Measurements from ENCODE around the gene TRIM16.
"Not testable (repeated sequence)": the region's sequence is repeated elsewhere in the genome, so short reads cannot be mapped to it uniquely, and the experiment has no call there.

Gene TRIM16

GRCh38 chr17:15658296-15658695, 25.8 kb downstream of the TRIM16 start:
- Histone ChIP-seq H3K4me1 (ENCODE audit: insufficient read depth, low read length, severe bottlenecking) (no peaks in the 10 kb centered on the region), H3K79me2 (ENCODE audit: insufficient read depth, low read length) (no peaks in the 10 kb centered on the region), H4K20me1 (ENCODE audit: insufficient read depth, low read length) (no peaks in the 10 kb centered on the region), H3K4me3 (ENCODE audit: low read depth, low read length, poor library complexity, severe bottlenecking) (no peak overlapping the region), H3K27ac (ENCODE audit: low read depth, low read length, poor library complexity, severe bottlenecking) (no peak overlapping the region), H3K9me2 (ENCODE audit: low read depth, low read length) (no peaks in the 10 kb centered on the region), H3F3A (ENCODE audit: insufficient read depth, low read length) (no peaks in the 10 kb centered on the region), H3K9ac (ENCODE audit: low read length) (no peak overlapping the region), H3K4me2 (ENCODE audit: low read length) (no peak overlapping the region), H3K36me3 (ENCODE audit: insufficient read depth, low read length) (peaks cover 15% of the 10 kb centered on the region; the same call in 1 of the 2 replicates), H3K27me3 (ENCODE audit: insufficient read depth, low read length) (no peaks in the 10 kb centered on the region), H2AFZ (ENCODE audit: low read length) (no peak overlapping the region), H3K9me3 (ENCODE audit: low read length) (no peaks in the 10 kb centered on the region)
- no peak for TF ChIP-seq CTCF (IDR thresholded peaks at IDR 0.05; ENCODE audit: low read length)
- TF ChIP-seq EZH2 (IDR thresholded peaks at IDR 0.05; ENCODE audit: borderline replicate concordance, low read length): no peak

DNA sequence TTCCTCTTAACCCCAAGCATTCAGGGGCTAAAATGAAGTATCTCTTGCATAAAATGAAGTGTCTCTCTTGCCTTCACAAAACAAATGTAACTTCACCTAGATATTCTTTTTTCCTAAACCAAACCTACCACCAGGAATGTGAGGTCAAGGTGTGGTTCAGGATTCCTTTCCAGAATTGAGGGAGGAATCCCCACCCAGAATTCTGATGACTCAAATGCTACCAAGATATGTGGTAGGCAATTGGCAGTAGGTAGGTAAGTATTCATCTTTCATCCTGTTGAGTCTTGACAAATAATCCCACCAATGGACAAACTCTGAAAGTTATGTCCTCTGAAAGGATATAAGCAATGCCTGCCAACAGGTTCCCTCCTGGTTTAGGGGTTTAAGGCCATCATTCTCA, 26.2 kb downstream of the TRIM16 start:
- TF ChIP-seq EZH2 (IDR thresholded peaks at IDR 0.05; ENCODE audit: borderline replicate concordance, low read length): no peak
- TF ChIP-seq CTCF (IDR thresholded peaks at IDR 0.05; ENCODE audit: low read length): no peak
- Histone ChIP-seq H3K9me3 (ENCODE audit: low read length) (no peaks in the 10 kb centered on the region), H3F3A (ENCODE audit: insufficient read depth, low read length) (no peaks in the 10 kb centered on the region), H3K27me3 (ENCODE audit: insufficient read depth, low read length) (no peaks in the 10 kb centered on the region), H3K9me2 (ENCODE audit: low read depth, low read length) (no peaks in the 10 kb centered on the region), H3K79me2 (ENCODE audit: insufficient read depth, low read length) (no peaks in the 10 kb centered on the region), H4K20me1 (ENCODE audit: insufficient read depth, low read length) (no peaks in the 10 kb centered on the region), H3K4me2 (ENCODE audit: low read length) (no peak overlapping the region), H3K4me1 (ENCODE audit: insufficient read depth, low read length, severe bottlenecking) (no peaks in the 10 kb centered on the region), H2AFZ (ENCODE audit: low read length) (no peak overlapping the region), H3K4me3 (ENCODE audit: low read depth, low read length, poor library complexity, severe bottlenecking) (no peak overlapping the region), H3K36me3 (ENCODE audit: insufficient read depth, low read length) (peaks cover 15% of the 10 kb centered on the region; the same call in 1 of the 2 replicates), H3K27ac (ENCODE audit: low read depth, low read length, poor library complexity, severe bottlenecking) (no peak overlapping the region), H3K9ac (ENCODE audit: low read length) (no peak overlapping the region)

DNA sequence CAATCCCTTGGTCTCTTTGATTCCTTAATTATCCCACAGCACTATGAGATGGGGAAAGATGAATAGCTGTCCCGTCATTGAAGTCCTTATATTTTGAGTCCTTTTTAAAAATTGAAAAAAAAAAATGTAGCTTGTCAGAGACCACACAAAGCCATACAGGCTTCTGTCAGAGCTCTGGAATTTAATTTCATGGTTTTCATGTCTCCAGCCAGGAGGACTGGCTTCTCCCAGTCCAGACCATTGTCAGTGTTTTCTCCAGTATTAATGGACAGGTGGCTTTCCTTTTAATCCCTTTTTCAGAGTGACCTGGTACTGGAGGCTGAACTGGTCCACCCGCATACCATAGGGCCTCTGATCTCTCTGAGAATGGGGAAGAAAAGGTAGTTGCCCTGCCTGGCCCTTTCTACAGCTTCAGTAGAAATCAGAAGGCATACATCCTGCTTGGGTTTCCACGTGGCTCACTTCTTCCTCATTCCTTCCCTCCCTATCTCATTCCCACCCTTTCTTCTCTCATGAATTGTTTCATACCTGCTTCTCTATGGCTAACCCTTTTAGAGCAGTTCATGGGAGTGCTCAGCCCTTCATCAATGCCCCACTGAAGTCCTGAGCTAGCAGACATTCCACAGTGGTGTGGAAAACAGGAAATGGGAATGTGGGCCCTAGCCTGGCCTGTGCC, 29.1 kb downstream of the TRIM16 start:
- Histone ChIP-seq H3K79me2 (ENCODE audit: insufficient read depth, low read length) (no peaks in the 10 kb centered on the region), H3K27ac (ENCODE audit: low read depth, low read length, poor library complexity, severe bottlenecking) (no peak overlapping the region), H3K4me3 (ENCODE audit: low read depth, low read length, poor library complexity, severe bottlenecking) (no peak overlapping the region), H3K9me3 (ENCODE audit: low read length) (no peaks in the 10 kb centered on the region), H3K27me3 (ENCODE audit: insufficient read depth, low read length) (no peaks in the 10 kb centered on the region), H3K9me2 (ENCODE audit: low read depth, low read length) (no peaks in the 10 kb centered on the region), H3K4me1 (ENCODE audit: insufficient read depth, low read length, severe bottlenecking) (no peaks in the 10 kb centered on the region), H3K9ac (ENCODE audit: low read length) (no peak overlapping the region), H2AFZ (ENCODE audit: low read length) (no peak overlapping the region), H3F3A (ENCODE audit: insufficient read depth, low read length) (no peaks in the 10 kb centered on the region), H3K4me2 (ENCODE audit: low read length) (no peak overlapping the region), H3K36me3 (ENCODE audit: insufficient read depth, low read length) (peaks cover 10% of the 10 kb centered on the region; the same call in 1 of the 2 replicates), H4K20me1 (ENCODE audit: insufficient read depth, low read length) (no peaks in the 10 kb centered on the region)
- TF ChIP-seq CTCF (IDR thresholded peaks at IDR 0.05; ENCODE audit: low read length) (no peak), EZH2 (IDR thresholded peaks at IDR 0.05; ENCODE audit: borderline replicate concordance, low read length) (no peak)

DNA sequence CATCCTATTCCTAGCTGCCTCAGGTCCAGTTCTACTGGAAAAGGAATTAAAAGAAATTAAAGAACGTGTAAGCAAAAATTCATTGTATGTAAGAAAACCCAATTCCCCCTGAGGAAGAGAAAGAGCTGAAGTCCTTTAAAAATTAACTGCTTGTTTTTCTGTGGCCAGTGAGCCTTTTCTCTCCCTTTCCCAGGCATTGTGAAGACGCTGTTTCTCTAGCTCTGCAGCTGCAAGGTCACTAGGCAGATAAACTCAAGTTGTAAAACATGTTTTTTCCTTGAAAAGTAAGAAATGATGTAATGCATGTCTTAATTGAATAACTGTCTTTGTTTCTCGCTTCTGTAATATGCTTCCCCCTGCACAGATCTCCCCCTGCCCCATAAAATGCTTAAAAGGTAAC, 29.7 kb downstream of the TRIM16 start:
- not testable (repeated sequence) for H3K9me3 ChIP-seq (ENCODE audit: low read length); H3K4me3 ChIP-seq (ENCODE audit: low read depth, low read length, poor library complexity, severe bottlenecking); H3K9me2 ChIP-seq (ENCODE audit: low read depth, low read length); H3K9ac ChIP-seq (ENCODE audit: low read length); H3K4me2 ChIP-seq (ENCODE audit: low read length); H3F3A ChIP-seq (ENCODE audit: insufficient read depth, low read length); H3K79me2 ChIP-seq (ENCODE audit: insufficient read depth, low read length); H3K27ac ChIP-seq (ENCODE audit: low read depth, low read length, poor library complexity, severe bottlenecking); H3K27me3 ChIP-seq (ENCODE audit: insufficient read depth, low read length); H3K4me1 ChIP-seq (ENCODE audit: insufficient read depth, low read length, severe bottlenecking); H4K20me1 ChIP-seq (ENCODE audit: insufficient read depth, low read length); H2AFZ ChIP-seq (ENCODE audit: low read length)
- peaks cover 10% of the 10 kb centered on the region; the same call in 1 of the 2 replicates for H3K36me3 ChIP-seq (ENCODE audit: insufficient read depth, low read length)

Data from OCI-LY1 (cell line).